ENCODE results near the gene TTI1. TPM values are rescaled to one million over a fixed set of nuclear protein-coding genes. Genes with fewer than 3 reads are reported as not detected.

The TTI1 gene
- total and polyA plus RNA-seq, 9 donors, result 9.3 to 19.7 (median 16.3) TPM

DNA sequence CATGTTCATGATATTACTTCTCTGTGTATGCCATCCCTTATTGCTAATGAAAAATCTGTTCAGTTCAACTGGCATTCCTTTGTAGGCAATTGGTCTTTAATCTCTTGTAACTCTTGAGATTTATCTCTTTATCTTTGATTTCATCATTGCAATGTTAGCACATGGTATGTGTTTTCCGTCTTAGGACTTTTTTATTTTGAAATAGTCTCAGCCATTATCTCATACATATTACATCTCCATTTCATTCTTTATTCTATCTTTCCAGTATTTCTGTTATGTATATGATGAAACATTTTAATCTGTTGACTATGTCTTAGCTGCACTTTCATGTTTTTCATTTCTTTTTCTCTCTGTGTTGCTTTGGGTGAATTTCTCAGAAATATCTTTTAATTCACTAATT lies 72.2 kb downstream of the TTI1 start:
- TF ChIP-seq CTCF (IDR thresholded peaks at IDR 0.05) (no peak), EP300 (IDR thresholded peaks at IDR 0.05) (no peak), POLR2A (IDR thresholded peaks at IDR 0.05) (no peak)
- no peak overlapping the region for H3K4me3 ChIP-seq
- H3K4me1 ChIP-seq (ENCODE audit: insufficient read depth), result no peaks in the 10 kb centered on the region
- H3K27ac ChIP-seq, result no peak overlapping the region
- no peaks in the 10 kb centered on the region for H3K36me3 ChIP-seq
- no peaks in the 10 kb centered on the region for H3K27me3 ChIP-seq
- WGBS, 3 donors, result 83 to 90% (median 90%) methylated on average over 1 of the region's 1 CpG
- H3K9me3 ChIP-seq, result no peaks in the 10 kb centered on the region
- intact Hi-C loops (cut with DNase I), result no loop called here
- no peak for DNase-seq

DNA sequence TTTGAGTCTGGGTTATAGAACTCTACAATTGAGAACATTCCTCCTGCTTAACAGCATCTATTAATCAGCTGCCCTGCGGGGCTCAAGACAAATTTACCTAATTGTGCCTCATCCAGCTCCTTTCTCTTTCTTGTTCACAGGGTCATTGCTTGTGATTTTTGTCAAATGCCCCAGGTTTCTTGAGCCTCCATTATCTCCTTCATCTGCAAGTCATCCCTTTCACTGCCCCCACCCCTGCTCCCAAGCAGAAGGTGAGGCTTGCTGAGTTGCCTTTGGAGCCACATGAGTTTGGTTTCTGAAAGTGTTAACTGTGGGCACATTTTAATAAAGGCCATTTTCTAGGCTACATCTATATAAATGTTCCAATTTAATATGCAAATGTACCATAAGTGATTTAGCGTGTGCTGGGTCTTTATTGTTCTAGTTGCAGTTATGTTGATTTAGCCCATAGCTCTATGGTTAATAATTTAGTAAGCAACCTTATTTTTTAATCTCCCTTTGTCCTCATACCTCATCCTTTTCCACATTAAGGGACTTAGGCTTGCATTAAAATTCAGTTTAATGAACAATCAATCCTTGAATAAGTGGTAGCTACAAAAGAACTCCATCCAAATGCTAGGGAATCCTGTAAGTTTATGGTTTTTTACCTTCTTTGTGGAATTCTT lies 74.3 kb downstream of the TTI1 start:
- Histone ChIP-seq H3K4me1 (ENCODE audit: insufficient read depth) (no peaks in the 10 kb centered on the region), H3K27me3 (no peaks in the 10 kb centered on the region), H3K27ac (no peak overlapping the region), H3K36me3 (no peaks in the 10 kb centered on the region), H3K4me3 (no peak overlapping the region), H3K9me3 (no peaks in the 10 kb centered on the region)
- intact Hi-C loops (cut with DNase I), result no loop called here
- no peak for TF ChIP-seq EP300 (IDR thresholded peaks at IDR 0.05)
- no peak for TF ChIP-seq POLR2A (IDR thresholded peaks at IDR 0.05)
- TF ChIP-seq CTCF (IDR thresholded peaks at IDR 0.05), result no peak
- WGBS, 3 donors, result 73 to 78% (median 74%) methylated on average over 2 of the region's 2 CpGs
- DNase-seq, result no peak

- Histone ChIP-seq H3K4me1 (ENCODE audit: insufficient read depth) (no peaks in the 10 kb centered on the region), H3K27me3 (no peaks in the 10 kb centered on the region), H3K36me3 (no peaks in the 10 kb centered on the region), H3K9me3 (no peaks in the 10 kb centered on the region), H3K27ac (no peak overlapping the region), H3K4me3 (no peak overlapping the region)
- intact Hi-C loops (cut with DNase I), result no loop called here
- 9 to 18% (median 14%) methylated on average over 3 of the region's 3 CpGs for WGBS, 3 donors
- TF ChIP-seq POLR2A (IDR thresholded peaks at IDR 0.05) (no peak), EP300 (IDR thresholded peaks at IDR 0.05) (no peak), CTCF (IDR thresholded peaks at IDR 0.05) (no peak)
- no peak for DNase-seq
These were observed 77.1 kb downstream of the TTI1 start for GRCh38 chr20:37956107-37956585.

DNA sequence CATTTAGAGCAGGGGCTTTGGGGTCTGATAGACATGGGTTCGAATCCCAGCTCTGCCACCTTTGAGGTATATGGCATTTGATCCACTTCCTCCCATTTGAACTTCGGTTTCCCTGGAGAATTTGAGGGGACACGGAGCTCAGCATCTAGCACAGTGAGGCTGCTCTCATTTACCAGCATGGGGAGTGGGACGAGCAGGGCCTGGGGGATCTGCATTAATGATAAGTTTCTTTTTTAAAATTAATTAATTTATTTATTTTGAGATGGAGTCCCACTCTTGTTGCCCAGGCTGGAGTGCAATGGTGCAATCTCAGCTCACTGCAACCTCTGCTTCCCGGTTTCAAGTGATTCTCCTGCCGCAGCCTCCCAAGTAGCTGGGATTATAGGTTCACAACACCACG lies 77.7 kb downstream of the TTI1 start:
- Histone ChIP-seq H3K36me3 (no peaks in the 10 kb centered on the region), H3K4me3 (no peak overlapping the region), H3K27ac (no peak overlapping the region), H3K4me1 (ENCODE audit: insufficient read depth) (no peaks in the 10 kb centered on the region), H3K9me3 (no peaks in the 10 kb centered on the region), H3K27me3 (no peaks in the 10 kb centered on the region)
- 82 to 87% (median 85%) methylated on average over 7 of the region's 7 CpGs for WGBS, 3 donors
- no peak for DNase-seq
- TF ChIP-seq POLR2A (IDR thresholded peaks at IDR 0.05) (no peak), CTCF (IDR thresholded peaks at IDR 0.05) (no peak), EP300 (IDR thresholded peaks at IDR 0.05) (no peak)
- intact Hi-C loops (cut with DNase I), result no loop called here

Data from ovary (tissue), 9 donors.